Subcutaneous adipose tissue (tissue), 4 donors: ENCODE results near the gene TRPV4. TPM values are rescaled to one million over a fixed set of nuclear protein-coding genes. Genes with fewer than 3 reads are reported as not detected.

Experiments
- CTCF ChIP-seq: fragments of 450-650 bp; IDR thresholded peaks from one replicate; pipeline ENCODE4 v1.5.1; 2016; ENCODE audit warnings: low read depth, mild to moderate bottlenecking, control low read depth, antibody characterized with exemption, moderate library complexity
- total RNA-seq, 4 donors: library from RNA; depleted of rRNA; stranded (reverse); fragments of >200 nt; gene quantifications; one replicate each; pipeline ENCODE4 v1.1.0, GENCODE V29; 2016

The TRPV4 gene
- total RNA-seq, 4 donors from 2014 or later = 0.88 to 1.7 (median 1.2) TPM

DNA sequence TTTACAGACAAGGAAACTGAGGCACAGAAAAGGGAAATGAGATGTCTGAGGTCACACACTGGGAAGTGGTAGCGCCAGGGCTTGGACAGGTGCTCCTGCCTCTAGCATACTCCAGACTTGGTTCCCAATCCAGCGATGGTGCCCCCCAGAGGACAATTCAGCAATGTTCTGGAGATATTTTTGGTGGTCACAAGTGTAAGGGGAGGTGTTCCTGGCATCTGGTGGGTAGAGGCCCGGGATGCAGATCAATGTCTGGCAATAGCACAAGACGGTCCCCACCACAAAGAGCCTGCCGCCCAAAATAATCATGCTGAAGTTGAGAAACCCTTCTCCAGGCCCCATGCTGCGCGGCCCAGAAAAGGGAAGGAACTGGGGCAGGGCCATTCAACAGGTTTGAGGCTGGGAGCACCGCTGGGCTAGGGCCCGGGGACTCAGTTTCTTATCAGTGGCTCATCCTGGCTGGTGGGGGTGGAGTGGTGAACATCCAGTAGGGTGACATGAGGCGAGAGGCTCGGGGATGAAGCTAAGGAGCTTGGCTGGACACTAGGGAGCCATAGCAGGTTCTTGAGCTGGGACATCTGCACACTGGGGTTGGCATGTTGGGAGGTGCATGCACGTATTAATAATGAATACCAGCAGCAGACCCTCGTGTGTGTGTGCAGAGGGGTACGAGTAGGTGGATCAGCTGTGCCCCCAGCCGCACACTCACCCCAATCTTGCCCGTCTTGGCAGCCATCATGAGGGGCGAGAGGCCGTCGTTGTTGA lies 35.1 kb downstream of the TRPV4 start:
- no peak for TF ChIP-seq CTCF

DNA sequence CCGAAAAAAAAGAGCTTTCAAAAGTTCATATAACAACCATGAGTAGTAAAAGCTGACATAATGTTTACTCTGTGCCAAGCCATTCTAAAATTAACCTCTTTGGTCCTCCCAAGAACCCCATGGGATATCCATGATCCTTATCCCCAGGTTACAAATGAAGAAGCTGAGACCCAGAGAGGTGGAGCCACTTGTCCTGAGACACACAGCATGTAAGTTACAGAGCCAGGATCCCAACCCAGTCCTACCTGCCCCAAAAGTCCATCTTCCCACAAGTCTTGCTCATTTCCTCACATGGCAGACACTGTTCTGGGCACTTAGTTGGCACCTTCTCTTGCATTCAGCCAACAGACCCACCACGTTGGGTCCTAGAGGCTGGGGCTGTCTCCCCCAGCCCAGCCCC lies 37.1 kb downstream of the TRPV4 start:
- no peak for TF ChIP-seq CTCF

DNA sequence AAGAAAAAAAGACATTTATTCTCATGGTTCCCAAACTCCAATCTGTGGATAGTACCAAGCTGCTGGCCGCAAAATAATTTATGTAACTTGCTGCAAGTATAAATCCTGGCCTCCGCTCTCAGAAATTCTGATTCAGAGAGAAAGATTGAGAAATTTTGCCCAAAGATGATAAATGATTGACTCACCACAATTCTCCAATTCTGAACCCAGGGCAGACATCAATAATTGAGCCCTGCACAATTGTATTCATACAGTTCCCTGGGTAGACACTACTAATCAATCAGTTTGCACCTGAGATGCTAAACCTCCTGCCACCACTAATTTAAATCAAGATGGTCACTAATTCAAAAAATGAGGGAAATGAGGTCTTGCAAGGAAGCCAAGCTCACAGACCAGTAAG lies 38.2 kb downstream of the TRPV4 start:
- no peak for TF ChIP-seq CTCF

DNA sequence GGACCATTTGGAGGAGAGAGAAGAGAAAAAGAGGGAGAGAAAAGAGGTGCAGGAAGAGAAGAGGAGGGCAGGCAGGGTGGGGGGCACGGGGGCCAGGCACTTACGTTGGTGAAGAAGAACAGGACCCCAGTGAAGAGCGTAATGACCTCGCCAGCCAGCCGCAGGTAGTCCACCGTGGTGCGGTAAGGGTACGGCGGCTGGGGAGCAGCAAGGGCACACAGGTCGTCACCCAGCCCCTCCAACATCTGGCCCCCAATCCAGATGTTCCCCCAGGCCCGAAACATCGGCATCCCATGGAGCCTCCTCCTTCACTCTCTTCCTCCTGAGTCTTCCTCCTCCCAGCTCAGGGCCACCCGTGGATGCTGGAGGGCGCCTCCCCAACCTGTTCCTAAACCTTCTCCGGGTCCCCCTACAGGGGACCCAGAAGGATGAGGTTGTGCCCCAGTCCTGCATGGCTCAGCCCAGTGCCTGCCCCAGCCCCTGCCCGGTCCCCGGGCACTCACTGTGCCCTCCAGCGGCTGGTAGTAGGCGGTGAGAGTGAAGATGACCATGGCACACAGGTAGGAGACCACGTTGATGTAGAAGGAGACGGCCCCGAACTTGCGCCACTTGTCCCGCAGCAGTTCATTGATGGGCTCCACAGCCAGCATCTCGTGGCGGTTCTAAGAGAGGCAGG lies 39.2 kb downstream of the TRPV4 start:
- TF ChIP-seq CTCF = no peak

- TF ChIP-seq CTCF = no peak
These were observed 39.8 kb downstream of the TRPV4 start for GRCh38 chr12:109793411-109793810.

GRCh38 chr12:109792992-109793391 lies 40.2 kb downstream of the TRPV4 start:
- no peak for TF ChIP-seq CTCF

DNA sequence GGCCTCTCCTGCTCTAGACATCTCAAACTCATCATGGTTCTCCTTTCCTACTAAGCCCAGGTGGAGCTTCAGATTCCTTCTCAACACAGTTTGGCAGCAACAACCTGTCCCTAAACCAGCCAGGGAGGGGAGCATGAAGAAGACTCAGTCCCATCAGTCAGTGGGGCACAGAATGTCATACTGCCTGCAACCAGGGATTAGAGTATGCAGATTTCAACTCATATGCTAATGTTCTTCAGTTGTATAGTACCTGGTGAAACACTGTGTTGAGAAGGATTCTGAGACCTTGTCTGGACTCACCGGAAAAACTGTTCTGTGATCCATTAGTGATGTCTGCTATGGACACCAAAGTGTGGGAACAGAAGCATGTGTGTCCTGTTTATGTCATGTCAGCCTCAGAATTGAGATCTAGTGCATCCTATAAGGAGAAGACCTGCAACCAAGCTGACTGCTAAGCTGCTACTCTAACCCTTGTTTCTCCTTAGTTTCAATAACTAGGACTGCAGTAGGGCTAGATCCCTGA lies 43.6 kb downstream of the TRPV4 start:
- no peak for TF ChIP-seq CTCF
